GM08714 (cell line): ENCODE data around the gene GRIK4.

Experiments
- H3K4me3 ChIP-seq: fragments of 200-500 bp; sonication (Bioruptor generic); 2 replicates; pipeline ENCODE4 v1.5.1; 2014; ENCODE audit warnings: mild to moderate bottlenecking, low read length, inconsistent platforms
- ZNF274 ChIP-seq: IDR thresholded peaks from 2 replicates; pipeline ENCODE4 v1.6.1; 2012; ENCODE audit warnings: mild to moderate bottlenecking, low read depth, low read length

Gene GRIK4

GRCh38 chr11:120883404-120884080, 372.0 kb downstream of the GRIK4 start:
- H3K4me3 ChIP-seq = no peak overlapping the region
- no peak for TF ChIP-seq ZNF274

- TF ChIP-seq ZNF274 = no peak
- no peak overlapping the region for H3K4me3 ChIP-seq
Observed at GRCh38 chr11:120884154-120885020, 372.8 kb downstream of the GRIK4 start.

GRCh38 chr11:120890609-120891320, 379.2 kb downstream of the GRIK4 start:
- no peak overlapping the region for H3K4me3 ChIP-seq
- TF ChIP-seq ZNF274 = no peak

GRCh38 chr11:120893440-120894201, 382.1 kb downstream of the GRIK4 start:
- H3K4me3 ChIP-seq = no peak overlapping the region
- TF ChIP-seq ZNF274 = no peak

GRCh38 chr11:120894202-120894985, 382.8 kb downstream of the GRIK4 start:
- TF ChIP-seq ZNF274 = no peak
- H3K4me3 ChIP-seq = no peak overlapping the region

- H3K4me3 ChIP-seq = no peak overlapping the region
- no peak for TF ChIP-seq ZNF274
Observed at GRCh38 chr11:120896687-120897086, 385.1 kb downstream of the GRIK4 start.

GRCh38 chr11:120898568-120898967, 387.0 kb downstream of the GRIK4 start:
- TF ChIP-seq ZNF274 = no peak
- no peak overlapping the region for H3K4me3 ChIP-seq

GRCh38 chr11:120899720-120900119, 388.2 kb downstream of the GRIK4 start:
- no peak for TF ChIP-seq ZNF274
- no peak overlapping the region for H3K4me3 ChIP-seq

GRCh38 chr11:120900643-120901042, 389.1 kb downstream of the GRIK4 start:
- TF ChIP-seq ZNF274 = no peak
- H3K4me3 ChIP-seq = no peak overlapping the region

- TF ChIP-seq ZNF274 = no peak
- no peak overlapping the region for H3K4me3 ChIP-seq
Observed at GRCh38 chr11:120903686-120904085, 392.1 kb downstream of the GRIK4 start.

- no peak overlapping the region for H3K4me3 ChIP-seq
- no peak for TF ChIP-seq ZNF274
Observed at GRCh38 chr11:120904116-120904515, 392.6 kb downstream of the GRIK4 start.

- no peak for TF ChIP-seq ZNF274
- no peak overlapping the region for H3K4me3 ChIP-seq
Observed at GRCh38 chr11:120906766-120907165, 395.2 kb downstream of the GRIK4 start.

- no peak overlapping the region for H3K4me3 ChIP-seq
- no peak for TF ChIP-seq ZNF274
Observed at GRCh38 chr11:120907971-120908370, 396.4 kb downstream of the GRIK4 start.

GRCh38 chr11:120908461-120909181, 397.1 kb downstream of the GRIK4 start:
- H3K4me3 ChIP-seq = no peak overlapping the region
- TF ChIP-seq ZNF274 = no peak
